ENCODE data around the gene P2RX4. TPM values are rescaled to one million over a fixed set of nuclear protein-coding genes. Genes with fewer than 3 reads are reported as not detected.

The P2RX4 gene
- total and polyA plus RNA-seq, 2 of the 8 experiments (the other 6 are each of a cell fraction or from before 2014, with no cell fraction given) = 9.5 to 12.2 TPM

GRCh38 chr12:121162985-121163384 lies 46.9 kb upstream of the P2RX4 start:
- H3K27me3 ChIP-seq (replicated peaks in 1 of 4; ENCODE audit: control insufficient read depth in 3 of 4, extremely low read depth in 1 of 4, insufficient read depth in 3 of 4, low read length in 3 of 4) = no peaks in the 10 kb centered on the region
- H3K23ac ChIP-seq (ENCODE audit: insufficient read length) = no peak overlapping the region
- CTCF ChIA-PET (ENCODE audit: partially characterized antibody) = no interaction called here
- no peaks in the 10 kb centered on the region for H3K23me2 ChIP-seq (ENCODE audit: low read depth, low read length)
- no peak for TF ChIP-seq CHD1 (IDR thresholded peaks at IDR 0.05; ENCODE audit: low read depth, low read length)
- TF ChIP-seq, protein P1, sequence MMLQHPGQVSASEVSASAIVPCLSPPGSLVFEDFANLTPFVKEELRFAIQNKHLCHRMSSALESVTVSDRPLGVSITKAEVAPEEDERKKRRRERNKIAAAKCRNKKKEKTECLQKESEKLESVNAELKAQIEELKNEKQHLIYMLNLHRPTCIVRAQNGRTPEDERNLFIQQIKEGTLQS (IDR thresholded peaks at IDR 0.05; ENCODE audit: insufficient read depth, low read depth, low read length) = no peak
- TF ChIP-seq, protein P2, sequence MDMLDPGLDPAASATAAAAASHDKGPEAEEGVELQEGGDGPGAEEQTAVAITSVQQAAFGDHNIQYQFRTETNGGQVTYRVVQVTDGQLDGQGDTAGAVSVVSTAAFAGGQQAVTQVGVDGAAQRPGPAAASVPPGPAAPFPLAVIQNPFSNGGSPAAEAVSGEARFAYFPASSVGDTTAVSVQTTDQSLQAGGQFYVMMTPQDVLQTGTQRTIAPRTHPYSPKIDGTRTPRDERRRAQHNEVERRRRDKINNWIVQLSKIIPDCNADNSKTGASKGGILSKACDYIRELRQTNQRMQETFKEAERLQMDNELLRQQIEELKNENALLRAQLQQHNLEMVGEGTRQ (IDR thresholded peaks at IDR 0.05; ENCODE audit: low read length) = no peak
- TF ChIP-seq TAF7 (optimal IDR thresholded peaks at IDR 0.05; ENCODE audit: borderline replicate concordance, low read depth, low read length) = no peak
- TF ChIP-seq KDM5A (IDR thresholded peaks at IDR 0.05; ENCODE audit: low read length) = no peak
- H3K56ac ChIP-seq (replicated peaks; ENCODE audit: insufficient read length, low read depth, low read length) = no peak overlapping the region
- no peak overlapping the region for H3K4me3 ChIP-seq (ENCODE audit: extremely low read depth in 1 of 4, insufficient read depth in 2 of 4, low read depth in 3 of 4, low read length in 4 of 4)
- H2BK20ac ChIP-seq (ENCODE audit: low read length) = no peak overlapping the region
- no peak overlapping the region for H3K4ac ChIP-seq (replicated peaks; ENCODE audit: insufficient read length, low read depth, low read length)
- no peak overlapping the region for H4K8ac ChIP-seq (ENCODE audit: extremely low read depth, insufficient read depth, low read length)
- POLR2A ChIA-PET (ENCODE audit: partially characterized antibody) = no interaction called here
- H3K27ac ChIP-seq (ENCODE audit: low read depth, low read length) = no peak overlapping the region
- no peaks in the 10 kb centered on the region for H4K20me1 ChIP-seq (replicated peaks in 1 of 2; ENCODE audit: control insufficient read depth in 1 of 2, insufficient read depth in 2 of 2, low read length in 2 of 2)
- no peak overlapping the region for H3K4me2 ChIP-seq (ENCODE audit: insufficient read depth in 1 of 2, low read depth in 2 of 2, low read length in 2 of 2)
- H3K9me3 ChIP-seq (ENCODE audit: insufficient read depth in 2 of 2, low read depth in 1 of 2, low read length in 1 of 2) = no peaks in the 10 kb centered on the region
- H4K5ac ChIP-seq (ENCODE audit: insufficient read length, low read depth, low read length) = no peak overlapping the region
- no peaks in the 10 kb centered on the region for H3K79me1 ChIP-seq (ENCODE audit: low read depth, low read length)
- DNase-seq (ENCODE audit: low read depth in 1 of 2, low spot score in 2 of 2) (no peak), FAIRE-seq (no peak)
- H3K4me1 ChIP-seq (replicated peaks in 1 of 4; ENCODE audit: control insufficient read depth in 3 of 4, insufficient read depth in 4 of 4, low read length in 3 of 4) = no peaks in the 10 kb centered on the region
- no peak overlapping the region for H3K9ac ChIP-seq (replicated peaks in 1 of 4; ENCODE audit: extremely low read depth in 1 of 4, low read depth in 3 of 4, low read length in 3 of 4)
- no peaks in the 10 kb centered on the region for H3K36me3 ChIP-seq (ENCODE audit: control insufficient read depth in 2 of 4, insufficient read depth in 4 of 4, low read length in 3 of 4)
- no peak overlapping the region for H2BK5ac ChIP-seq (ENCODE audit: low read depth, low read length)
- H2BK12ac ChIP-seq (ENCODE audit: low read depth, low read length) = no peak overlapping the region
- no peak overlapping the region for H2AFZ ChIP-seq (ENCODE audit: low read length)
- whole genome bisulfite sequencing, 2 experiments (ENCODE audit: extremely low coverage in 1 of 2, insufficient coverage in 1 of 2, insufficient read length in 1 of 2, insufficient replicate concordance in 2 of 2, low coverage in 1 of 2, low lambda C conversion rate in 2 of 2, missing lambda C conversion rate in 1 of 2) = 60% methylated on average over 2 of the region's 2 CpGs; no CpG with 5 or more reads in 1 of the 2 experiments
- no peak overlapping the region for H3K18ac ChIP-seq (ENCODE audit: extremely low read depth, low read length)
- H2BK15ac ChIP-seq (ENCODE audit: low read length) = no peak overlapping the region
- H2AK5ac ChIP-seq (ENCODE audit: low read depth, low read length) = no peak overlapping the region
- H4K91ac ChIP-seq (replicated peaks; ENCODE audit: insufficient read length, low read length) = no peak overlapping the region
- no peaks in the 10 kb centered on the region for H3K79me2 ChIP-seq (ENCODE audit: control insufficient read depth in 1 of 2, insufficient read depth in 2 of 2, low read length in 2 of 2)
- no peak overlapping the region for H3K14ac ChIP-seq (ENCODE audit: insufficient read length)
- no peak overlapping the region for H2BK120ac ChIP-seq (replicated peaks; ENCODE audit: low read depth, low read length)
